OCI-LY1 (cell line): ENCODE results near the gene TARS2.

Source experiments
- H2AFZ ChIP-seq: fragments of 200-600 bp; sonication (generic), shearing (Covaris generic); 2 replicates; pipeline ENCODE4 v1.6.0; 2014; ENCODE audit warnings: antibody characterized with exemption, mild to moderate bottlenecking, low read length
- H3F3A ChIP-seq: fragments of 200-600 bp; sonication (generic), shearing (Covaris generic); 2 replicates; pipeline ENCODE4 v1.6.0; 2014; ENCODE audit warnings: mild to moderate bottlenecking, antibody characterized with exemption, low read length, moderate library complexity; ENCODE audit not compliant: insufficient read depth
- H3K27ac ChIP-seq: fragments of 200-600 bp; sonication (generic); 2 replicates; pipeline ENCODE4 v1.5.1; 2014; ENCODE audit warnings: low read length, mixed run types, mild to moderate bottlenecking, low read depth; ENCODE audit not compliant: poor library complexity, severe bottlenecking
- H3K27me3 ChIP-seq: fragments of 200-600 bp; sonication (generic); 2 replicates; pipeline ENCODE4 v1.6.0; 2014; ENCODE audit warnings: antibody characterized with exemption, mild to moderate bottlenecking, low read length, moderate library complexity; ENCODE audit not compliant: insufficient read depth
- H3K36me3 ChIP-seq: fragments of 200-600 bp; sonication (generic); 2 replicates; pipeline ENCODE4 v1.6.1; 2014; ENCODE audit warnings: mild to moderate bottlenecking, antibody characterized with exemption, low read length, moderate library complexity, mixed read lengths; ENCODE audit not compliant: insufficient read depth
- H3K4me1 ChIP-seq: fragments of 200-600 bp; sonication (generic); 2 replicates; pipeline ENCODE4 v1.5.1; 2014; ENCODE audit warnings: mild to moderate bottlenecking, low read length, moderate library complexity; ENCODE audit not compliant: insufficient read depth, severe bottlenecking
- H3K4me2 ChIP-seq: fragments of 200-600 bp; sonication (generic), shearing (Covaris generic); 2 replicates; pipeline ENCODE4 v1.6.1; 2014; ENCODE audit warnings: low read length
- H3K4me3 ChIP-seq: fragments of 200-600 bp; sonication (generic); 2 replicates; pipeline ENCODE4 v1.5.1; 2014; ENCODE audit warnings: low read length, low read depth, mild to moderate bottlenecking, mixed read lengths; ENCODE audit not compliant: poor library complexity, severe bottlenecking
- H3K79me2 ChIP-seq: fragments of 200-600 bp; shearing (Covaris generic); 2 replicates; pipeline ENCODE4 v1.6.1; 2016; ENCODE audit warnings: mixed run types, low read length, mixed read lengths; ENCODE audit not compliant: insufficient read depth
- H3K9ac ChIP-seq: fragments of 200-600 bp; sonication (generic), shearing (Covaris generic); 2 replicates; pipeline ENCODE4 v1.6.1; 2014; ENCODE audit warnings: mild to moderate bottlenecking, low read length, mixed read lengths
- H3K9me2 ChIP-seq: fragments of 200-600 bp; sonication (generic), shearing (Covaris generic); 2 replicates; pipeline ENCODE4 v1.6.1; 2014; ENCODE audit warnings: low read depth, mild to moderate bottlenecking, low read length, mixed read lengths
- H3K9me3 ChIP-seq: fragments of 200-600 bp; shearing (Covaris generic); 2 replicates; pipeline ENCODE4 v1.6.1; 2014; ENCODE audit warnings: low read length, mixed read lengths
- H4K20me1 ChIP-seq: fragments of 200-600 bp; sonication (generic), shearing (Covaris generic); 2 replicates; pipeline ENCODE4 v1.6.0; 2016; ENCODE audit warnings: mild to moderate bottlenecking, low read length; ENCODE audit not compliant: insufficient read depth
- CTCF ChIP-seq: fragments of 200-600 bp; sonication (generic), shearing (Covaris generic); IDR thresholded peaks from 2 replicates; pipeline ENCODE4 v1.5.1; 2017; ENCODE audit warnings: mild to moderate bottlenecking, antibody characterized with exemption, low read length, moderate library complexity, mixed read lengths
- EZH2 ChIP-seq: fragments of 200-600 bp; sonication (generic), shearing (Covaris generic); IDR thresholded peaks from 2 replicates; pipeline ENCODE4 v1.8.0; 2017; ENCODE audit warnings: borderline replicate concordance, mixed run types, mild to moderate bottlenecking, antibody characterized with exemption, low read length, moderate library complexity, mixed read lengths

Gene TARS2

DNA sequence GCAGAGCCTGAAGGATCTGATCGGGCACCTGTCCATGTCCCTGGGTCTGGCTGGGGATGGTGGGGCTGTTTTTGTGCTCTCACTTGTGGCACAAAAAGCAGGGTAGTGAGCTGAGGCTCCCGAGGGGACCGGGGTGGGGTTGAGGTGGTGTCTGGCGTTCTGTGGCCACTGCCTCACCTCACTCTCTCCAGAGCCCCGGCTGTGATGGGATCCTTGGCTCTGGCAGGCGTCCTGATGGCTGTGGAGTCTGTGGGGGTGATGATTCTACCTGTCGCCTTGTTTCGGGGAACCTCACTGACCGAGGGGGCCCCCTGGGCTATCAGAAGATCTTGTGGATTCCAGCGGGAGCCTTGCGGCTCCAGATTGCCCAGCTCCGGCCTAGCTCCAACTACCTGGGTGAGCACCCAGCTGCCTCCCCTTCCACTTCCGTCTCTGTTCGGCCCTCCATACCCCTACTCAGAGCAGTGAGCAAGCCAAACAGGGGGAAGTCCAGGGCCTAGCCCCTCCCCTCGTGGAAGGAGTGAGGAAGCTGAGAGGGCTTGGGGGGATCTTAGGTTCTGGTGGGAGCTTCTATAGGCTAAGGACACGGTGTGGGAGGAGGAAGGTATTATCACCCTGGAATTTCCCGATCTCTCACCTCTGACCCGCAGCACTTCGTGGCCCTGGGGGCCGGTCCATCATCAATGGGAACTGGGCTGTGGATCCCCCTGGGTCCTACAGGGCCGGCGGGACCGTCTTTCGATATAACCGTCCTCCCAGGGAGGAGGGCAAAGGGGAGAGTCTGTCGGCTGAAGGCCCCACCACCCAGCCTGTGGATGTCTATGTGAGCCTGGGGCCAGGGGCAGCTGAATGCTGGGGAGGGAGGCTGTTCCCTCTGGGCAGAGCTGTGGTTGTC lies 69.0 kb downstream of the TARS2 start:
- no peaks in the 10 kb centered on the region for H3K9me3 ChIP-seq
- no peak overlapping the region for H2AFZ ChIP-seq
- no peaks in the 10 kb centered on the region for H4K20me1 ChIP-seq
- H3K4me1 ChIP-seq, result peaks cover 14% of the 10 kb centered on the region
- no peaks in the 10 kb centered on the region for H3K27me3 ChIP-seq
- H3K9me2 ChIP-seq, result no peaks in the 10 kb centered on the region
- no peak overlapping the region for H3K9ac ChIP-seq
- H3F3A ChIP-seq, result no peaks in the 10 kb centered on the region
- no peak overlapping the region for H3K27ac ChIP-seq
- H3K4me3 ChIP-seq, result no peak overlapping the region
- no peaks in the 10 kb centered on the region for H3K36me3 ChIP-seq
- TF ChIP-seq EZH2, result no peak
- TF ChIP-seq CTCF, result no peak
- H3K79me2 ChIP-seq, result no peaks in the 10 kb centered on the region
- no peak overlapping the region for H3K4me2 ChIP-seq

DNA sequence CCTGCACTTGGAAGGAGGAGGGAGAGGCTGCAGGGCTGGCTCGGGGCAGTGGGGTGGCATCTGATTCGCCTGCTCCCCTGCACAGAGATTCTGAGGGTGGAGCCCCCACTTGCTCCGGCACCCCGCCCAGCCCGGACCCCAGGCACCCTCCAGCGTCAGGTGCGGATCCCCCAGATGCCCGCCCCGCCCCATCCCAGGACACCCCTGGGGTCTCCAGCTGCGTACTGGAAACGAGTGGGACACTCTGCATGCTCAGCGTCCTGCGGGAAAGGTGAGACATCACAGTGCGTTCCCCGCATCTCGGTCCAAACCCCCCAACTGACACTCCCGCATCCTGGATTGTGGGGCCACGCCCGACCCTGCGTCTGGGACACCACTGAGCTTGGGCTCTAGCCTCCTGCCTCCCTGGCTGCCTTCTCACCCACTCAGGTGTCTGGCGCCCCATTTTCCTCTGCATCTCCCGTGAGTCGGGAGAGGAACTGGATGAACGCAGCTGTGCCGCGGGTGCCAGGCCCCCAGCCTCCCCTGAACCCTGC lies 69.9 kb downstream of the TARS2 start:
- Histone ChIP-seq H3K36me3 (no peaks in the 10 kb centered on the region), H4K20me1 (no peaks in the 10 kb centered on the region), H3K27ac (no peak overlapping the region), H3K9me3 (no peaks in the 10 kb centered on the region), H3K9me2 (no peaks in the 10 kb centered on the region), H3F3A (no peaks in the 10 kb centered on the region), H3K4me1 (peaks cover 23% of the 10 kb centered on the region), H2AFZ (no peak overlapping the region), H3K4me2 (no peak overlapping the region), H3K4me3 (no peak overlapping the region), H3K79me2 (no peaks in the 10 kb centered on the region), H3K27me3 (no peaks in the 10 kb centered on the region), H3K9ac (no peak overlapping the region)
- TF ChIP-seq EZH2 (no peak), CTCF (no peak)
